DMS 273 (cell line): Measurements from ENCODE around the gene EPS8L2.

ENCODE experiments used
- DNase-seq: peaks from one replicate; lab custom pipeline; 2025; ENCODE audit not compliant: unreplicated experiment; lab: John Stamatoyannopoulos, UW

EPS8L2 gene

GRCh38 chr11:748007-748359, 42.0 kb downstream of the EPS8L2 start:
- no peak for DNase-seq

GRCh38 chr11:749731-750130, 43.7 kb downstream of the EPS8L2 start:
- no peak for DNase-seq

- no peak for DNase-seq
Observed at GRCh38 chr11:760236-760635, 54.2 kb downstream of the EPS8L2 start.

GRCh38 chr11:761526-762108, 55.6 kb downstream of the EPS8L2 start:
- no peak for DNase-seq

GRCh38 chr11:762421-763072, 56.5 kb downstream of the EPS8L2 start:
- DNase-seq, result peak; percentile 94

DNA sequence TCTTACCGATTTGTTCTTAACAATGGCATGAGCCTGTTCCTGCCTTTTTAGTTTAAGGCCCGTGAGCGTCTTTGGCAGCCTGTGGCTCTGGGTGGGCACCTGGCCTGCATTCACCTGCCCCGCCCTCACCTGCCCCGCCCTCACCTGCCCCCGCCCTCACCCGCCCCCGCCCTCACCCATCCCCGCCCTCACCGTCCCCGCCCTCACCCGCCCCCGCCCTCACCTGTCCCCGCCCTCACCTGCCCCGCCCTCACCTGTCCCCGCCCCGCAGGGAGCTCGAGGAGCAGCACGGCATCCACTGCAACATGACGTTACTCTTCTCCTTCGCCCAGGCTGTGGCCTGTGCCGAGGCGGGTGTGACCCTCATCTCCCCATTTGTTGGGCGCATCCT, 57.0 kb downstream of the EPS8L2 start:
- no peak for DNase-seq

DNA sequence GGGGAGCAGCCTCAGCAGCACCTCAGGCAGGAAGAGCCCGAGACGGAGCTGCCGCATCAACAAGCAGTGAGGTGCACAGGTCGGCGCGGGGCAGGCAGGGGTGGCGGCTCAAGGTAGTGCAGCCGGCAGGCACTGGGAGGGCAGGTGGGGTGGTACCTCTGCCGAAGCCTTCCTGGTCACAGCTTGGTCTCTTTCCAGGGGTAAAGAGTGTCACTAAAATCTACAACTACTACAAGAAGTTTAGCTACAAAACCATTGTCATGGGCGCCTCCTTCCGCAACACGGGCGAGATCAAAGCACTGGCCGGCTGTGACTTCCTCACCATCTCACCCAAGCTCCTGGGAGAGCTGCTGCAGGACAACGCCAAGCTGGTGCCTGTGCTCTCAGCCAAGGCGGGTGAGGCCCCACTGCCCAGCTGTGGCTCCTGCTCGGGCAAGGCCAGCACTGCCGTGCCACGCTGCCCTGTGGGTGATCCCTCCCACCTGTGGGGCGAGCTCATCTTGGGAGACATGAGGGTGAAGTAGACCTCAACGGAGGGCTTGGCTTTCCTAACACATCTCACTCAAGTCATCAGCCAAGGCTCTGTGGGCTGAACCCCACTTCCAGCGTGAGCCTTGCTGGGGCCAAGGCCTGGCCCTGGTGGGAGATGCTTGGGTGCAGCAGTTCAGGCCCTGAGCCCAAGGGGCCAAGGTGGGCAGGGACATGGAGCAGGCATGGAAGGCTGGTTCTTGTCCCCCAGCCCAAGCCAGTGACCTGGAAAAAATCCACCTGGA, 57.7 kb downstream of the EPS8L2 start:
- DNase-seq, result no peak

GRCh38 chr11:764322-765024, 58.4 kb downstream of the EPS8L2 start:
- peak; percentile 46 for DNase-seq

- peak; percentile 79 for DNase-seq
Observed at GRCh38 chr11:765025-765801, 59.2 kb downstream of the EPS8L2 start.

DNA sequence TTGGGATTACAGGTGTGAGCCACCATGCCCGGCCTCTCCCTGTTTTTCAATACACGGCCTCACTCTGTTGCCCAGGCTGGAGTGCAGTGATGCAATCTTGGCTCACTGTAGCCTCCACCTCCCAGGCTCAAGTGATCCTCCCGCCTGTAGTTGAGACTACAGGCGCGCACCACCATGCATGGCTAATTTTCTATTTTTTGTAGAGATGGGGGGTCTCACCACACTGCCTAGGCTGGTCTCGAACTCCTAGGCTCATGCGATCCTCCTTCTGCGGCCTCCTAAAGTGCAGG, 59.7 kb downstream of the EPS8L2 start:
- no peak for DNase-seq

- no peak for DNase-seq
Observed at GRCh38 chr11:766106-766935, 60.3 kb downstream of the EPS8L2 start.

GRCh38 chr11:766936-767210, 60.8 kb downstream of the EPS8L2 start:
- no peak for DNase-seq

- DNase-seq, result no peak
Observed at GRCh38 chr11:767238-767637, 61.2 kb downstream of the EPS8L2 start.

DNA sequence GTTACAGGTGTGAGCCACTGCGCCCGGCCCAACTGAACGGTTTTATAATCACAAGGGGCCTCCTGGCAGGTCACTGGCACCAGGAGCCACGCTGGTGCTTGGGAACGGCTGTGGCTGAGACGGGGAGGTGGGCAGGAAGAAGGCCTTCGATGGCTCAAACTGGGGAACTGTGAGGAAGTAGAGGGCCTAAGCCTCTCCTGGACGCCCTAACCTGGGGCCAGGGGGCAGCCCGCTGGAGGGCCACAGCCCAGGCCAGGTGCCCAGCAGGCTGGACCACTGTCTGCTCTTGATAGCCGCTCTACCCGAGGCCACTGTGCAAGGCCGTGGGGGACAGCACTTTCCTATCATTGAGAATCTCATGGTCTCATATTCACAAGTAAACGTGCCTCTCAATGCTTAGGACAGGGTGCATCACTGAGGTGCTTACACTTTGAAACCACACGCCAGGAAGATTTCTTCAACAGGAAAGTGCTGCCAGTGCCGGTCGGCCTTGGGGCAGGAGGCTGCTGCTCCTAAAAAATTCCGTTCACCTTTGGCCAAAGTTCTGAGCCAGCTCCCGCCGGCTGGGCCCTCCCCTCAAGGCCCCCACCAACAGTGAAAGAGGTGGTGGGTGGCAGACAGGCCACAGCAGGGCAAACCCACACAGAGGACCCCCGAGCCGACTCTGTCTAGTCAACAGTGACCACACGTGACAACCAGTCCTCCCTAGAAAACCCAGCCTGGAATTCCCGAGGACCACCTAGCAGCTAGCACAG, 64.0 kb downstream of the EPS8L2 start:
- DNase-seq, result no peak

- no peak for DNase-seq
Observed at GRCh38 chr11:770642-771616, 64.9 kb downstream of the EPS8L2 start.

GRCh38 chr11:771617-772204, 65.7 kb downstream of the EPS8L2 start:
- no peak for DNase-seq

DNA sequence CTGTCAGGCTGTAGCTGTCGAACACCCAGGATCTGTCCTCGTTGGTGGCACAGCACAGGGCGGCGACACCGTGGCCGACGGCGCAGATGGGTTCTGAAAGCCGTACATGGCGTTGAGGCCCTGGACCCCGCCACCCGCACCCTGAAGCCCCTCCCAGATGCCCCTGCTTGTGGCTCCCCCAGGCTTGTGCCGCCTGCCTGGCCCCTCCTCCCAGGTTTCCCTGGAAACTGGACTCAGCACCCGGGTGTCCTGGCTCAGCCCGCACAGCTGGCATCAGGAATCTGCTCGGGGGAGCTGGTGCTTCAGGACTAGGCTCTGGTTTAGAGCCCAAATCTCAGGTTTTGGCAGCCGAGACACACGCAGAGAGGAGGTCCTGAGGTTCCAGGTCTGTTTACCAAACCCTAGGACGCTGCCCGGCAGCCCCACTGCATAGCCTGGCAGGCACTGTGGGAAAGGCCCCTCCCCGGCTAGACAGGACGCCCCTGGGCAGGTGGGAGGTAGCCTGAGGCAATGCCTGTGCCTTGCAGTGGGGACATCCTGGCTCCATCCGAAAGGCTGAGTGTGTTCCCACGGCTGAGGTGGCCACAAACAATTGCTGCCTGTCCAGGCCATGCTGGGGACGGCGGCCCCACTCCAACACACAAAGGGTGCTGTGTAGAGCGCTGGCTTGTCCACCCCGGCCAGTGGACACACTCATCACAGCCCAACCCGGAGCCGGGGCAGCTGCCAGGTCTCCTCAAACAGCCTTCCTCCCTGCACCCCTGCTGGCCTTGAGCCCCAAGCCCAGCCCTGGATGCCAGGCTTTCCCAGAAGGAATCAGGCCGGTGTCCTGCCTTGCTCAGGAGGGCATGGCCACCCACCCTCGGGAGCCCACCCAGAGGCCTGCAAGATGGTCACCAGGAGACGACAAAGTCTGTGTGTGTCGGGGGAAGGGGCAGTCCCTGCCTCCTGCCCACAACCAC, 66.7 kb downstream of the EPS8L2 start:
- DNase-seq, result no peak
